ENCODE results near the gene RNF217.
A peak's percentile ranks its signal among the peaks of the same experiment; 100 is the strongest.
"Not testable (repeated sequence)": the region's sequence is repeated elsewhere in the genome, so short reads cannot be mapped to it uniquely, and the experiment has no call there.

Gene RNF217

DNA sequence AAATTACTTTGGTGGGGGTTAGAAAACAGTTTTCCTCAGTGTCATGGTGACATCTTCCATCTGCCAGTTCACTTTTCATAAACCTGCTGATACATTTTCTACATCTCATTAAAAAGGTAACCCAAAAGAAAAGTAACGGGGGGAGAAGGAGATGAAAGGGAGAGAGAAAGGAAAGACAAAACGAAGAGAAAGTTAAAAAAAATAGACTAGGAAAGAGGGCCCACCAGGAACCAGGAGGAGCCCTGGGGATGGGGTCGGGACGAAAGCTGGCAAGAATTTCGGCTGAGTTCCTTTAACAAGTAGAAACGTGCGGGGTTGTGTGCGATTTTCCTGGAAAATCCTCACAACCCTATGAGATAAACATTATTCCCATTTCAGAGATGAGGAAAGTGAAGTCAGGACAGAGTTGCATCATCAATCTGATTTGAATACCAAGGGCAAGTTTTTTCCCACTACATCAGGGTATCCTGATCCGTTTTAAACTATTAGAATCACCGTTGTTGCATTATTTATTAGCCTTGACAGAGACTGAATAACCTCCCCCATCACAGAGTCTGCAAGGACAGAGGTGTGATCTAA lies 137.9 kb downstream of the RNF217 start:
- no peak for DNase-seq (ENCODE audit: low spot score)

DNA sequence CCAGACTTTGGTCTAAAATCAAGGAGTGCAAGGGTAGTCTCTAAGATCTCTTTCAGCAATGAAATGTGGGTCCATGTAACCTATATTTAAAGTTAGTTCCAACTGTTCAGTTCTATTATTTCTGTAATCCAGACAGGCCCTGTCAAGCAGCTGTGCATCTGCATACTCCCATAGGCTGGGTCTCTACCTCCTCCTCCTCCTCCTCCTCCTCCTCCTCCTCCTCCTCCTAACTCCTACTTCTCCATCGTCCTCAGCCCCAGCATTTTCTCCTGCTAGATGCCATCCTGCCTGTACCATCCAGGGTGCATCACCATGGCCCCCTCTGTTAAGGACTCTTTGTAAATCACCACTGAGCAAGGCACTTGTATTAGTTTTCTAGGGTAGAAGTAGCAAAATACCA lies 138.9 kb downstream of the RNF217 start:
- DNase-seq (ENCODE audit: low spot score), result no peak

DNA sequence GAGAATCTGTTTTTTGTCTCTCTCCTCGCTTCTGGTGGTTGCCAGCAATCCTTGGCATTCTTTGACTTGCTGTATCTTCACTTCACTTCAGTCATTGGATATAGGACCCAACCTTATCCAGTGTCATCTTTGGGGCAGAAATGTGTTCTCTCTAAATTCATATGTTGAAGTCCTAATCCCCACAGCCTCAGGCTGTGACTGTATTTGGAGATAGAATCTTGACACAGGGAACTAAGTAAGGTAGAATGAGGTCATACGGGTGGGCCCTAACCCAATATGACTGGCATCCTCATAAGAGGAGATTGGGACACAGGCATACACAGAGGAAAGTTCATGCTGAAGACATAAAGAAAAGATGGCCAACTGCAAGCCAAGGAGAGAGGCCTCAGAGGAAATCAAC lies 139.4 kb downstream of the RNF217 start:
- DNase-seq (ENCODE audit: low spot score), result no peak

DNA sequence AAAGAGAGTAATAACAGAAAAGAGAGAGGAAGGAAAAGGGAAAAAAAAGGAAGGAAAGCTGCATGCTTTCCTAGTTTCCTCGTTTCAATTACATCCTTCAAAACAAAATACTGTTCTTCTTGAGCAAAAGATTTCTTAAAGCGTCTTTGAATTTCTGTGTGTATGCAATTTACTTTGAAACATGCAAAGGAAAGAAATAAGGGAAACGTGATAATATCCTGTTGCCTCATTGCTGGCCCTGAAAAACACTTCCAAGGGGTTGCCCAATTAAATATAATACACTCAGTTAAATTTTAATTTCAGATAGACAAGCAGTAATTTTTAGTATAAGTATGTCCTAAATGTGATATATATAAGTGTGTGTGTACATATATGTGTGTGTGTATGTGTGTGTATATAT lies 140.2 kb downstream of the RNF217 start:
- DNase-seq (ENCODE audit: low spot score), result no peak

DNA sequence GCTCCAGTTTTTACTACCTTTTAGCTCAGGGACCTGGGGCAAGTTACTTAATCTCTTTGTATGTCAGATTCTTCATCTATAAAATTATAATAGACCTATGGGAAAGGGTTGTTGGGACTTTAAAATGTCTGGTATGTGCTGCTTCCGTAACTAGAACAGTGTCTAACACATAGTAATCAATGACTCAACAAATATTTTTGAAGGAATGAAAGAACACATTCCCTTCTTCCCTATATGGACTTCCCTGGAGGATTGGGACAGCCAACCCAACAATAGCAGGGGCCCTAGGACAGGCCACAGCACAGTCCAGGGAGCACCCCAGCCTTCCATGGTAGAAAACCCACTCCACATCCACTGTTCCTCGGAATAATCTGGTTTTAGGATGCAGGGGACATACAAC lies 140.7 kb downstream of the RNF217 start:
- DNase-seq (ENCODE audit: low spot score), result no peak

- peak; percentile 55 for DNase-seq (ENCODE audit: low spot score)
These were observed 142.2 kb downstream of the RNF217 start for GRCh38 chr6:125104425-125104824.

DNA sequence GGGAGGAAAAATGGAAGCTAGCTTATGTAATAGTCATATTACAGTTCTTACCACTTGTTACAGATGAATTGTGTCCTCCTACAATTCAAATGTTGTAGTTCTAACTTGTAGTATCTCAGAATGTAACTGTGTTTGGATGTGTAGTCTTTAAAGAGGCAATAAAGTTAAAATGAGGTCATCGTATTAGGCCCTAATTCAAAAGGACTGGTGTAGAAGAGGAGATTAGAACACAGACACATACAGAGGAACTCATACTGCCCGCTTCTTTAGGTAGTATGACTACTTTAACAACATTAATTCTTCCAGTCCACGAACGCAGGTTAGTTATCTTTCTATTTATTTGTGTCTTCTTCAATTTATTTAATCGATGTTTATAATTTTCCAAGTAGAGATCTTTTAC lies 144.8 kb downstream of the RNF217 start:
- no peak for DNase-seq (ENCODE audit: low spot score)

- no peak for DNase-seq (ENCODE audit: low spot score)
These were observed 145.7 kb downstream of the RNF217 start for GRCh38 chr6:125107896-125108295.

DNA sequence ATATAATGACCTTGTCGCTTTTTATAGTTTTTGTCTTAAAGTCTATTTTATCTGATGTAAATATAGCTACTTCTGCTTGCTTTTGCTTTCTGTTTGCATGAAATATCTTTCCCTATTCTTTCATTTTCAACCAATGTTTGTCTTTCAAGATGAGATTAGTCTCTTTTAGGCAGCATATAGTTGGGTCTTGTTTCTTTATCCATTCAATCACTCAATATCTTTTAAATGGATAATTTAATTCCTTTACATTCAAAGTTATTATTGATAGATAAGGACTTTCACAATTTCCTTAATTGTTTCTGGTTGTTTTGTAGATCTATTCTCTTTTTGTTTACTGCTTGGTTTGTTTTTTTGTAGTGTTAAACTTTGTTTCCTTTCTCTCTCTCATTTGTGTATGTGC lies 147.8 kb downstream of the RNF217 start:
- DNase-seq (ENCODE audit: low spot score), result no peak

- DNase-seq (ENCODE audit: low spot score), result no peak
These were observed 149.2 kb downstream of the RNF217 start for GRCh38 chr6:125111219-125111983.

DNA sequence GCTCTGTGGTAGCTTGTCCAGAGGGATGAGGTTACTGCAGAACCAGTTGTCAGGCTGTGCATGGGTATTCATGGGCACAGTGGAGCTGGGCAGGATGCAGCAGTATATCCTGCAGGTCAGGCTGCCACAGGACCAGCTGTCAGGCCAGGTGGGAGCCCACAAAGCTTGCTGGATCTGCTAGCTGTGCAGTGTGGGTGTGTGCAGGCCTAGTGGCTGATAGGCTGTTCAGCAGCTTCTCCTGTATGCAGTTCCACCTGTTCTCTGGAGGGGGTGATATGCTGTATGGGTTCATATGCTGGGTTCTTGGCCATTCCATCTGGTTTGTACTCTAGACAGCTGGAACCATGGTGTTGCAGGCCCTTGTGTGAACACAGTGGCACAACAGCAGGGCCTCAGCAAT lies 150.7 kb downstream of the RNF217 start:
- no peak for DNase-seq (ENCODE audit: low spot score)

- DNase-seq (ENCODE audit: low spot score), result peak; percentile 63
These were observed 152.1 kb downstream of the RNF217 start for GRCh38 chr6:125114248-125114858.

GRCh38 chr6:125116170-125116569 lies 153.9 kb downstream of the RNF217 start:
- DNase-seq (ENCODE audit: low spot score), result peak; percentile 56

DNA sequence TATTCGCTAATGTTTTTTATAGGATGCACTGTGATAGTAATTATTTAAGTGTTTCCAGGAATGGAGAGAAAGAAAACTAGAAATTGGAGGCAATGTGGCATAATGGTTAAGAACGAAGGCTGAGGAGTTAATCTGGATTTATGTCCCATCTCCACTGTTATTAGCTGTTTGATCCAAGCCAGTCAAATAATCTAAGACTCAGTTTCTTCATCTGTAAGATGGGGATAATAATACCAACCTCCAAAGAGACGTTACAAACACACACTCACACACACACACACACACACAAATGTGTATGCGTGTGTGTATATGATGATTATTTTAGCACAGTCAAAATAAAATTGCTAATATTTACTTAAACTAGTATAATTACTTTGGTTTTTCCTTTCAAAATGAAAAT lies 154.5 kb downstream of the RNF217 start:
- DNase-seq (ENCODE audit: low spot score), result no peak

DNA sequence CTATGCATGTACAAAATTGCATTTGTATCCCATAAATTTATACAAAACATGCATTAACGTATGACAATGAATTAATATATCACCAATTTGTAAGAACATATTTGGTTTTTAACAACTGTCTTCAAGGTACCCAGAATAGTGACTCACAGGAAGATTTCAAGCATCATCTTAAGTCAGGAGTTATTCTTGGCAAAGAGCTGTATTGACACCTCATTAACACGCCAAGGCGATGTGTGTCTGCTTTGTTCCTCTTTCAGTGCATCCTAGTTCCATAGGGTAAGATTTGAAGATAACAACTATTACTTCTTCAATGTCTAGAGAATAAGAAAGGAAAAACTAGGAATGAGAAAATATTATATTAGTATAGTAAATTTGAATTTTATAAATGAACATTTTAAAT lies 155.6 kb downstream of the RNF217 start:
- DNase-seq (ENCODE audit: low spot score), result peak; percentile 66

DNA sequence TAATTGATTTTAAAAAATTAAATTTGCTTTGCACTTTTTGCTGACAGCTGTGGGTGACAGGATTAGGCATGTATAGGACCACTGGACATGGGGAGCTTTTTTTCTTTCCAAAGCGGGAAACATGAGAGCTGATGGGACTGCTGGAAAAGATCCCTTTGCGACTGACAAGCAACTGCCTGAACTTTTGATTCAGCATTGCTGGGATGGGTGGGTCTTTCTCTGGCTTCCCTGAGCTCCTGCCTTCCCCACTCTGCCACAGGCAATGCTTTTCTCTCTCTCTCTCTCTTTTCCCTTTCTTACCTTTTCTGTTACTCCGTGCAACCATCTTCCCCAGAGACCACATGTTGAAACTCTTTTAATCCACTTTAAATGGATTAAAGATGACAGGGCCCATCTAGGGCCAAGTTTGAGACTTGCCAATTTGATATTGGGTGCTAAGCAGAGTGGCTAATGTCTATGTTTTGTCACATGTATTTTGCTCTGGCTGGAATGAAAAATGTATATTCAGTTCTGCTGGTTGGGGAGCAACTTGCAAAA lies 157.9 kb downstream of the RNF217 start:
- no peak for DNase-seq (ENCODE audit: low spot score)

GRCh38 chr6:125121894-125122293 lies 159.7 kb downstream of the RNF217 start:
- no peak for DNase-seq (ENCODE audit: low spot score)

GRCh38 chr6:125123051-125123450 lies 160.8 kb downstream of the RNF217 start:
- DNase-seq (ENCODE audit: low spot score), result no peak

DNA sequence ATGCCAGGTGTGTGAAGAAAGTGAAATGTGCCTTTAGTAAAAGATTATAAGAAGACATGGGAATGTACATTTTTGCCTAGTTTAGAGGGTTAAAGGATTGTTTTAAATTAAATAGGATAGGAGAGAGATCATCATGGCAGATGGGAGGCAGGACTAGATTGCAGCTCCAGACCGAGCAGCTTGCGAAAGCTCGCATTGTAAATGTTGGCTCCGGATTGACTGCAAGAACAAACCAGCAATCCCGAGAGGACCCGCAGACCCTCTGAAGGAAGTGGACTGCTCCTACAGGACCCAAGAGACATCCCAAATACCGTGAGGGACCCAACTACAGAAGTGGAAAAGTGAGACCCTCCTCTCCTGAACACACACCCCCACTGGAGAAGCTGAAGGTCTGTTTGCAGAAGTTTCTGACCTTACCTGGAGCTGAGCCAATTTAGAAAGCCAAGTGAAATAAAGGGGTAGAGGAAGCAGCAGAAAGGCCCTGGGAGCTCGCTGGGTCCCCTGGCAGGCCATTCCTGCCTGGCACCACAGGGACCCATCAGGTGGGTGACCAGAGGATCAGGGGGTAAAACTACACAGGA lies 161.3 kb downstream of the RNF217 start:
- no peak for DNase-seq (ENCODE audit: low spot score)

DNA sequence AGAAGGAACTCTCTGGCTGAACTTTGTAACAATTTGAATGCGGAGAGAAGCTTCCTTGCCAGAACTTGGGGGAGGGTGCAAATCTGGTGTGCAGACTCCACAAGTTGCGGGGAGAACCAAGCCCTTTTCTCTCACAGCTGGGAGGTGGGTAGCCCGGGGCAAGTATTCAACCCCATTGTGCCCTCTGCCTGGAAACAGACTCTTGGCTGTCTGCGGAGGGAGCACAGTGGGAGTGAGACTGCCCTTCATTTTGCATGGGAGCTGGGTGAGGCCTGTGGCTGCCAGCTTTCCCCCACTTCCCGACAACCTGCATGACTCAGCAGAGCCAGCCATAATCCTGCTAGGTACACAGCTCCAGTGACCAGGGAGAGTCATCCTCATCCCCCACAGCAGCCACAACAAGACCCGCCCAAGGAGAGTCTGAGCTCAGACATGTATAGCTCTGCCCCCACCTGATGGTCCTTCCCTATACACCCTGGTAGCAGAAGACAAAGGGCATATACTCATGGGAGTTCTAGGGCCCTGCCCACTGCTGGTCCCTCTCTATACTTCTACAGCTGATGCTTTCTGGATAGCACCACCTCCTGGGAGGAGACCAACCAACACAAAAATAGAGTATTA lies 161.9 kb downstream of the RNF217 start:
- DNase-seq (ENCODE audit: low spot score), result no peak

GRCh38 chr6:125125856-125126255 lies 163.6 kb downstream of the RNF217 start:
- not testable (repeated sequence) for DNase-seq (ENCODE audit: low spot score)

DNA sequence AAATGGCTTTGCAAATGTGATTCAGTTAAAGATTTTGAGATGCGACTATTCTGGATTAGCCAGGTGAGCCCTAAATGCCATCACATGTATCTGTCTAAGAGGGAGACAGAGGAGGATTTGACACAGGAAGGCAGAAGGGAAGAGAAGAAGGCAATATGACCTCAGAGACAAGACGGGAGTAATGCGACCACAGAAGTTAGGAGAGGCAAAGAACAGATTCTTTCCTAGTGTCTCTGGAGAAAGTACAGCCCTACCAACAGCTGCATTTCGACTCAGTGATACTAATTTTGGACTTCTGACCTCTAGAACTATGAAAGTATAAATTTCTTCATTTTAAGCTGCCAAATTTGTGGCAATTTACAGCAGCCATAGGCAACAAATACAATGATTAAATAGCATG lies 167.1 kb downstream of the RNF217 start:
- DNase-seq (ENCODE audit: low spot score), result no peak

Data from putamen (tissue), 1 donor.